Fibroblast of pulmonary artery (primary cell): ENCODE results near the gene AGRN.
"Not testable (repeated sequence)": the region's sequence is repeated elsewhere in the genome, so short reads cannot be mapped to it uniquely, and the experiment has no call there.

ENCODE experiments used
- DNase-seq: peaks from one replicate; pipeline ENCODE4 v3.0.0-alpha.2; 2010; ENCODE audit warnings: low read depth
- H3K4me3 ChIP-seq: replicated peaks from 2 replicates; pipeline ENCODE4 v1.5.1; 2011; ENCODE audit warnings: low read depth, mild to moderate bottlenecking, control low read depth, low read length, moderate library complexity
- CTCF ChIP-seq: IDR thresholded peaks from 2 replicates; pipeline ENCODE4 v1.5.1; 2011; ENCODE audit warnings: mild to moderate bottlenecking, control low read depth, low read length, inconsistent platforms; ENCODE audit errors: missing control alignments

AGRN gene

GRCh38 chr1:982765-983436 lies 37.0 kb upstream of the AGRN start:
- no peak for DNase-seq
- no peak for TF ChIP-seq CTCF
- no peak overlapping the region for H3K4me3 ChIP-seq

GRCh38 chr1:983798-984475 lies 36.0 kb upstream of the AGRN start:
- no peak for DNase-seq
- H3K4me3 ChIP-seq, result peak overlapping the region; percentile 1
- peak; percentile 60 for TF ChIP-seq CTCF

GRCh38 chr1:984476-984814 lies 35.5 kb upstream of the AGRN start:
- no peak for TF ChIP-seq CTCF
- no peak for DNase-seq
- H3K4me3 ChIP-seq, result peak overlapping the region; percentile 1

- H3K4me3 ChIP-seq, result no peak overlapping the region
- TF ChIP-seq CTCF, result no peak
- DNase-seq, result no peak
Observed at GRCh38 chr1:985126-985525, 34.8 kb upstream of the AGRN start.

- H3K4me3 ChIP-seq, DNase-seq: not testable (repeated sequence)
Observed at GRCh38 chr1:988061-988460, 31.9 kb upstream of the AGRN start.

GRCh38 chr1:991275-991674 lies 28.6 kb upstream of the AGRN start:
- not testable (repeated sequence) for H3K4me3 ChIP-seq, DNase-seq

GRCh38 chr1:991895-992294 lies 28.0 kb upstream of the AGRN start:
- no peak for DNase-seq
- no peak overlapping the region for H3K4me3 ChIP-seq
- TF ChIP-seq CTCF, result no peak

GRCh38 chr1:992362-992761 lies 27.6 kb upstream of the AGRN start:
- H3K4me3 ChIP-seq, result no peak overlapping the region
- DNase-seq, result no peak
- no peak for TF ChIP-seq CTCF
